Upper lobe of left lung (tissue), 4 donors: Measurements from ENCODE around the gene CERS6.

Experiments
- EP300 ChIP-seq, 4 donors: sonication (generic); formaldehyde crosslinking; IDR thresholded peaks; one replicate each; pipeline ENCODE4 v1.5.1; 2017; ENCODE audit warnings: antibody characterized with exemption in 4 of 4, control low read depth in 2 of 4
- POLR2A ChIP-seq, 4 donors: fragments of 450-650 bp; IDR thresholded peaks; one replicate each; pipeline ENCODE4 v1.5.1; 2016 to 2017; ENCODE audit warnings: antibody characterized with exemption in 4 of 4, mild to moderate bottlenecking in 2 of 4
- POLR2AphosphoS5 ChIP-seq, 2 donors: sonication (generic); formaldehyde crosslinking; IDR thresholded peaks; one replicate each; pipeline ENCODE4 v1.5.1; 2017; ENCODE audit warnings: antibody characterized with exemption in 2 of 2
- TF ChIP-seq, protein P1 (sequence below), 6 experiments: fragments of 450-650 bp in 4 of 6; fragments of 200-600 bp in 2 of 6; sonication (generic) in 2 of 6; IDR thresholded peaks; one replicate each; pipeline ENCODE4 v1.5.1; 2016 to 2019; ENCODE audit warnings: antibody characterized with exemption in 6 of 6

DNA sequence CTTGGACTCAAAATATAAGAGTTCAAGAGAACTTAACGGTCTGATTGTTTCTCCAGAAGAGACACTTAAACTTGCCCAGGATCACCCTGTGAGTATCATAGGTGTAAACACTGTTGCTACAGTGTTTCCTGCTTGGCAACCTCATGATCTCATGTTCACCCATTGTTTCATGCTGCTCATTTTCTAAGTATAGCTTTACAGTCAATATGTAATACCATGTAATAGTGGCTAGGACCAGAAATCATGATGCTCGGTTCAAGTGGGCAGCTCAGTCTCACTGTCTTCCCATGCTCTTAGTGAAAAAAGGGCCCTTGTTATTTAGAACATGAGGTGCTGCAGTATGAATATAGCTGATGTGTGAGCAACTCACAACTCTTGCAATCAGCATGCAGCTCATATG, 157.5 kb downstream of the CERS6 start:
- TF ChIP-seq POLR2A (IDR thresholded peaks at IDR 0.05) (no peak), EP300 (IDR thresholded peaks at IDR 0.05) (no peak), POLR2AphosphoS5 (IDR thresholded peaks at IDR 0.05) (no peak)
- TF ChIP-seq, protein P1, sequence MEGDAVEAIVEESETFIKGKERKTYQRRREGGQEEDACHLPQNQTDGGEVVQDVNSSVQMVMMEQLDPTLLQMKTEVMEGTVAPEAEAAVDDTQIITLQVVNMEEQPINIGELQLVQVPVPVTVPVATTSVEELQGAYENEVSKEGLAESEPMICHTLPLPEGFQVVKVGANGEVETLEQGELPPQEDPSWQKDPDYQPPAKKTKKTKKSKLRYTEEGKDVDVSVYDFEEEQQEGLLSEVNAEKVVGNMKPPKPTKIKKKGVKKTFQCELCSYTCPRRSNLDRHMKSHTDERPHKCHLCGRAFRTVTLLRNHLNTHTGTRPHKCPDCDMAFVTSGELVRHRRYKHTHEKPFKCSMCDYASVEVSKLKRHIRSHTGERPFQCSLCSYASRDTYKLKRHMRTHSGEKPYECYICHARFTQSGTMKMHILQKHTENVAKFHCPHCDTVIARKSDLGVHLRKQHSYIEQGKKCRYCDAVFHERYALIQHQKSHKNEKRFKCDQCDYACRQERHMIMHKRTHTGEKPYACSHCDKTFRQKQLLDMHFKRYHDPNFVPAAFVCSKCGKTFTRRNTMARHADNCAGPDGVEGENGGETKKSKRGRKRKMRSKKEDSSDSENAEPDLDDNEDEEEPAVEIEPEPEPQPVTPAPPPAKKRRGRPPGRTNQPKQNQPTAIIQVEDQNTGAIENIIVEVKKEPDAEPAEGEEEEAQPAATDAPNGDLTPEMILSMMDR (IDR thresholded peaks at IDR 0.05), result no peak
